ENCODE data around the gene TRDN. TPM values are rescaled to one million over a fixed set of nuclear protein-coding genes. Genes with fewer than 3 reads are reported as not detected.

The TRDN gene
- 1 to 10 TPM; 1.9 to 2.2 TPM for total RNA-seq

- no peaks in the 10 kb centered on the region for H3K36me3 ChIP-seq
- no peaks in the 10 kb centered on the region for H3K27me3 ChIP-seq (replicated peaks; ENCODE audit: insufficient read depth)
- intact Hi-C loops (cut with DNase I), result no loop called here
- no peaks in the 10 kb centered on the region for H3K4me1 ChIP-seq (replicated peaks)
- 67% methylated on average over 3 of the region's 3 CpGs for WGBS
- no peak for DNase-seq (ENCODE audit: low spot score)
- no peak within 1 kb of the TSS for H3K4me3 ChIP-seq
- no peak for TF ChIP-seq POLR2A (IDR thresholded peaks at IDR 0.05)
- TF ChIP-seq, protein P1, sequence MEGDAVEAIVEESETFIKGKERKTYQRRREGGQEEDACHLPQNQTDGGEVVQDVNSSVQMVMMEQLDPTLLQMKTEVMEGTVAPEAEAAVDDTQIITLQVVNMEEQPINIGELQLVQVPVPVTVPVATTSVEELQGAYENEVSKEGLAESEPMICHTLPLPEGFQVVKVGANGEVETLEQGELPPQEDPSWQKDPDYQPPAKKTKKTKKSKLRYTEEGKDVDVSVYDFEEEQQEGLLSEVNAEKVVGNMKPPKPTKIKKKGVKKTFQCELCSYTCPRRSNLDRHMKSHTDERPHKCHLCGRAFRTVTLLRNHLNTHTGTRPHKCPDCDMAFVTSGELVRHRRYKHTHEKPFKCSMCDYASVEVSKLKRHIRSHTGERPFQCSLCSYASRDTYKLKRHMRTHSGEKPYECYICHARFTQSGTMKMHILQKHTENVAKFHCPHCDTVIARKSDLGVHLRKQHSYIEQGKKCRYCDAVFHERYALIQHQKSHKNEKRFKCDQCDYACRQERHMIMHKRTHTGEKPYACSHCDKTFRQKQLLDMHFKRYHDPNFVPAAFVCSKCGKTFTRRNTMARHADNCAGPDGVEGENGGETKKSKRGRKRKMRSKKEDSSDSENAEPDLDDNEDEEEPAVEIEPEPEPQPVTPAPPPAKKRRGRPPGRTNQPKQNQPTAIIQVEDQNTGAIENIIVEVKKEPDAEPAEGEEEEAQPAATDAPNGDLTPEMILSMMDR (IDR thresholded peaks at IDR 0.05), result no peak
- TF ChIP-seq POLR2AphosphoS5 (IDR thresholded peaks at IDR 0.05), result no peak
- no peaks in the 10 kb centered on the region for H3K9me3 ChIP-seq
- no peak within 1 kb of the TSS for H3K27ac ChIP-seq
These were observed at the start of gene TRDN for GRCh38 chr6:123636782-123637181. TSS of gene TRDN (minus strand) at chr6:123636950. CDS start at chr6:123636775, 175 bp downstream.

DNA sequence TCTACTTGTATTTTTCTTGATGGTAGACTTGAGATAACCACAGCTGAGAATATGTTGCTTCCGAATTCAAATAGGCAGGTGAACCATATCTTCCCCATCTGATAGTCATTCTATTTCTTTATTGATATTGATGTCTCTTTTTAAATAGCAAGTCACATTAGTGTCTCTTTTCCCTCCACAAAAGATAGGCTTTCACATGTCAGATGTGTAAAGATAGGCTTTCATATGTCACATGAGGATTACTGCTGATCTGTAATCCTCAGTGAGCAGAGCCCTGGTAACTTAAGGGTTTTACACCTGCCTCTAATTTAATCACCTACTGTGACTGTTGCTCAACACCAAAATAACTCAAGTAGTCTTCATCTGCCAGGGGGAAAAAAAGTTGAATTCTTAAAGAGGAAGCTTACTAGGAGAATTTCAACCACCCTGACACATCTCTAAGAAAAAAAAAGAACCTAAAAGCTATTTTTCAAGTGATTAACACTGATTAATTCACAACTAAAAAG is 45.3 kb upstream of the TRDN start:
- no peaks in the 10 kb centered on the region for H3K9me3 ChIP-seq
- DNase-seq (ENCODE audit: low spot score), result no peak
- no peaks in the 10 kb centered on the region for H3K36me3 ChIP-seq
- WGBS, result 69% methylated on average over 1 of the region's 1 CpG
- intact Hi-C loops (cut with DNase I), result no loop called here
- no peak overlapping the region for H3K27ac ChIP-seq
- H3K4me1 ChIP-seq (replicated peaks), result no peaks in the 10 kb centered on the region
- no peak overlapping the region for H3K4me3 ChIP-seq
- TF ChIP-seq, protein P1 (IDR thresholded peaks at IDR 0.05), result no peak
- TF ChIP-seq POLR2A (IDR thresholded peaks at IDR 0.05) (no peak), POLR2AphosphoS5 (IDR thresholded peaks at IDR 0.05) (no peak)
- no peaks in the 10 kb centered on the region for H3K27me3 ChIP-seq (replicated peaks; ENCODE audit: insufficient read depth)

DNA sequence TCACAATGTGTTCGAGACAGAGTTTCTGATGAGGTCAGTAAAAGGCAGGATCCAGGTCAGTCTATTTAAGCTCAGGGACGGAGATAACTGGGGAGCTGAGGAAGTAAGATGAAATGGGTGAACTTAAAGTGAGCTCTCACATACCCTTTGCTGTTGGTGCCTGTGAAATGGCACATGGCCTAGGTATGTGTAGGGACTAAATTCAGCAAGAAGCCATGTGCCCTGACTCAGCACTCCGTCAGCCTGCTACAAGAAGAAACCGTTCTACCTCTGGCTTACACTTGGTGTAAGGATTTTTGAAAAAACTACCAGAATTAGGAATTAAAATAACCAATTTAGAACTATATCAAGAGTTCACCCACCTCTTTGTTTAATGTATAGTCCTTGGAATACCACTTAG is 41.1 kb upstream of the TRDN start:
- no peaks in the 10 kb centered on the region for H3K9me3 ChIP-seq

DNA sequence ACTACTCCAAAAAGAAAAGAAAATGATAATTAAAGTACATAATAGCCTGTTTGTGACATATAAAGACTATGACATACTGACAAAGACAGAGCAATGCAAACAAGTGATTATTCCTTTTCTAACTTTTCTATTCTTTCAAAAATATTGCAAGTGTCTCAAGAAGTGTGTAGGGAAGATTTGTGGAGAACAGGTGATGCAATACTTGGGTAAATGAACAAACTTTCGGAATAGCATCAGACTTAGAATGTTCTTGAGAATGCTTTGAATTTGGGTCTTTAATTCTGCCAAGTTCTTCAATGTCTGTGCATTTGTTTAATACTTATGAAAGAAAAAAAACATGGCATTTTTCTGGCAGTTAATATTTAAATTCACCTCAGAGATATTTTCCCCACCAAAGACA is 40.0 kb upstream of the TRDN start:
- no peaks in the 10 kb centered on the region for H3K27me3 ChIP-seq (replicated peaks; ENCODE audit: insufficient read depth)
- no peak overlapping the region for H3K27ac ChIP-seq
- intact Hi-C loops (cut with DNase I), result no loop called here
- no peak overlapping the region for H3K4me3 ChIP-seq
- no peaks in the 10 kb centered on the region for H3K4me1 ChIP-seq (replicated peaks)
- TF ChIP-seq POLR2AphosphoS5 (IDR thresholded peaks at IDR 0.05) (no peak), POLR2A (IDR thresholded peaks at IDR 0.05) (no peak)
- TF ChIP-seq, protein P1 (IDR thresholded peaks at IDR 0.05), result no peak
- 86% methylated on average over 1 of the region's 1 CpG for WGBS
- no peak for DNase-seq (ENCODE audit: low spot score)
- H3K9me3 ChIP-seq, result no peaks in the 10 kb centered on the region
- no peaks in the 10 kb centered on the region for H3K36me3 ChIP-seq

More for the DNA sequence above, 41.1 kb upstream of the TRDN start:
- WGBS, result 88% methylated on average over 4 of the region's 4 CpGs
- Histone ChIP-seq H3K27me3 (replicated peaks; ENCODE audit: insufficient read depth) (no peaks in the 10 kb centered on the region), H3K36me3 (no peaks in the 10 kb centered on the region), H3K27ac (no peak overlapping the region), H3K4me3 (no peak overlapping the region), H3K4me1 (replicated peaks) (no peaks in the 10 kb centered on the region)
- no peak for TF ChIP-seq POLR2A (IDR thresholded peaks at IDR 0.05)
- no peak for TF ChIP-seq POLR2AphosphoS5 (IDR thresholded peaks at IDR 0.05)
- TF ChIP-seq, protein P1 (IDR thresholded peaks at IDR 0.05), result no peak
- no peak for DNase-seq (ENCODE audit: low spot score)
- intact Hi-C loops (cut with DNase I), result no loop called here

DNA sequence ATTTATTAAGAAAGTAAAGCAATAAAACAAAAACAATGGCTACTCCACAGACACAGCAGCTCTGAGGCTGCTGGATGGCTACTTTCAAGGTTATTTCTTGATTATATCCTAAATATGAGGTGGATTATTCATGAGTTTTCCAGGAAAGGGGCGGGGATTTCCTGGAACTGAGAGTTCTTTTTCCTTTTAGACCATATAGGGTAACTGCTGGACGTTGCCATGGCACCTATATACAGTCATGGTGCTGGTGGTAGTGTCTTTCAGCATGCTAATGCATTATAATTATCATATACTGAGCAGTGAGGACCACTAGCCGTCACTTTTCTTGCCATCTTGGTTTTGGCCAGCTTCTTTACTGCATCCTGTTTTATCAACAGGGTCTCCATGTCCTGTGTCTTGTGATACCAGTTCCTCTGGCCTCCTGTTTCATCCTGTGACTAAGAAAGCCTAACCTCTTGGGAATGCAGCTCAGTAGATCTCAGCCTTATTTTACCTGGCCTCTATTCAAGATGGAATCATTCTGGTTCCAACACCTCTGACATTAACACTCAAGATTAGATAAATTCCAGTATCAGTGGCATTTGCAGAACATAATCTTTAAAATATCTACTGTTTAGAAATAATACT is 32.3 kb upstream of the TRDN start:
- H3K36me3 ChIP-seq, result no peaks in the 10 kb centered on the region
- H3K9me3 ChIP-seq, result no peaks in the 10 kb centered on the region
- intact Hi-C loops (cut with DNase I), result no loop called here
- no peak for DNase-seq (ENCODE audit: low spot score)
- no peaks in the 10 kb centered on the region for H3K4me1 ChIP-seq (replicated peaks)
- TF ChIP-seq, protein P1 (IDR thresholded peaks at IDR 0.05), result no peak
- TF ChIP-seq POLR2A (IDR thresholded peaks at IDR 0.05) (no peak), POLR2AphosphoS5 (IDR thresholded peaks at IDR 0.05) (no peak)
- 76% methylated on average over 3 of the region's 3 CpGs for WGBS
- no peak overlapping the region for H3K27ac ChIP-seq
- no peaks in the 10 kb centered on the region for H3K27me3 ChIP-seq (replicated peaks; ENCODE audit: insufficient read depth)
- H3K4me3 ChIP-seq, result no peak overlapping the region
